ENCODE results near the gene CALCOCO1.
A peak's percentile ranks its signal among the peaks of the same experiment; 100 is the strongest.
"Not testable (repeated sequence)": the region's sequence is repeated elsewhere in the genome, so short reads cannot be mapped to it uniquely, and the experiment has no call there.

The CALCOCO1 gene

DNA sequence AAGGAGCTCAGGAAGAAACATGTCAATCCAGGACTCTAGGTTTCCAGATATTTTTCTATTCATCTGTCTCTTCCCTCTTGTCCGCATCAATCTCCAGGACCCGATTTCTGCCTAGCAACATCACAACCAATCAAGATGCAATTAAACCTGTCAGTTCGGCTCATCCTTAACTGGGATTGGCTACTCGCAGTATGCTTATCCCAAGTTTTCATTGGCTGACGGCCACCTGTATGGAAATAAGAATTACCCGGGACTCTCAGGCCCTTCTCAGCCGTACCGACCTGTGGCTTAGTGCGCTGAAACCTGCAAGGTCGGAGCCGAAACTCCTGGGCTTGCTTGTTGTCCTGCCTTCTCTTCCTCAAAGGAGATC, 31.0 kb downstream of the CALCOCO1 start:
- DNase-seq: no peak

DNA sequence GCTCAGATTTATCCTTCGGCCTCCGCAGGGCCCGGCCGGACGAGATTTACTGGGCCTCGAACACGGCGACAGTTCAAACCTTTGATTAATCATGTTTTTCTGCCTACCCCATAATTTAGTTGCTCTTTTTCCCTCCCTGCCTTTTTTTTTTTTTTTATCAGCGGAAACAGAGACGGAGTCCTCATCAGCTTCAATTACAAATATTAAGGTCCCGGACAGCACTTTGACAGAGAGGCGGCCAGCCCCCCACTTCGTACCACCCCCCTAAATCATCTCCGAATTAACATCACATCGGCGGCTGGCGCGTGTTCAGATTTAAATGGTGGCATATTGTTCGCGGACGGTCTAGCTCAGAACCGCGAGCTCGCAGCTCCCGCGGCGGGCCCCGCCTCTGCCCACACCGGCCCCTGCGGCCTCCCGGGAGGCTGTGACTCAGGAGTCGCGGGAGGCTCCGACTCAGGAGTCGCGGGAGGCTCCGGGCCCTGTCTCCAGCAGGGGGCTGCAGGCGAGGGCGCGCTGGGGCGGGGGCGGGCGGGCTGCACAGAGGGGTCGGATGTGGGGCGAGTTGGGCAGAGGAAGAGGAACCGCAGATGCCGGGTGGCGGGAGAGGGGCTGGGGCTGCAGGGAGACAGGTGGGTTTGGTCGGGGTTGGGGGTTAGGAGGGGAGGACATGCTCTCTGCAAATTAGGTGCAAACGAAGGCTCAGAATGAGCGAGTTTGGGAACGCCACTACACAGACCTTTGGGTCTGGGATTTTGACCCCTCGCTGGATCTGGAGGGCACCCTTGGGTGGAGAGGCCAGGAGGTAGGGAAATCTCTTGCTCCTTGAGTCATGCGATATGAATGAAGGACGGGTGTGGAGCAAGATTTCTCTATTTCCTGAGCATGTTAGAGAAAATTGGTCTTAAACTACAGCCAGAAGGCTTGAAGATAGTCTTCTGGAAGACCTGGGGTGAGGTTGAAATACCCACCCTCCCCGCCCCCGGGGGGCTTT, 31.8 kb downstream of the CALCOCO1 start:
- DNase-seq: peak; percentile 49

DNA sequence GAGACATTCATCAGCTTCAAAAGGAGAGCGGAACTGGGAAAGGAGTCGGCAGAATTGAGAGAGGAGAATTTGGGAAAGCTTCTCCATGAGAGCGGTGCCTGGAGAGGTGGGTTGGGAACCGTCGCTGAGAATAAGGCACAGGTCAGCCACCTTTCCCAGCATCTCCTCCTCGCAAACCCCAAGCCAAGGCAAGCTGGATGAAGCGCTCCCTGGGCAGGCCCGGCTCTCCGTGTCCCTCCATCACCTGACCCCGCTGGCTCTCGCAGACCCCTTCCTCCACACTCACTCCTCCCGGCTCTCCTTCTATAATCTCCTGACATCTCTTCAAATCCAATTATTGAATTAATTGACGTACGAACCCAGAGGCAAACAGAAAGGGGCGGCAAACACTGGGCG, 32.5 kb downstream of the CALCOCO1 start:
- DNase-seq: no peak

DNA sequence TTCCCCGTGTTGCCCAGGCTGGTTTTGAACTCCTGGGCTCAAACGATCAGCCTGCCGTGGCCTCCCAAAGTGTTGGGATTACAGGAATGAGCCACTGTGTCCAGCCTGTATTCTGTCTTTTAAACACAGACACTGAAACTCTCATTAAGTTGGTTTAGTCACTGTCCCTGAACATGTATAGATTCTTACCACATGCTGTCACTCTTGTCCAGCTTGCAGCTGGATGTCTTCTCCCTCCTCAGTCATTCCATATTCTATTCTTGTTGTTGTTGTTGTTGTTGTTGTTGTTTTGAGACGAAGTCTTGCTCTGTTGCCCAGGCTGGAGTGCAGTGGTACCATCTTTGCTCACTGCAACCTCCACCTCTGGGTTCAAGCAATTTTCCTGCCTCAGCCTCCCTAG, 39.1 kb downstream of the CALCOCO1 start:
- no peak for DNase-seq

DNA sequence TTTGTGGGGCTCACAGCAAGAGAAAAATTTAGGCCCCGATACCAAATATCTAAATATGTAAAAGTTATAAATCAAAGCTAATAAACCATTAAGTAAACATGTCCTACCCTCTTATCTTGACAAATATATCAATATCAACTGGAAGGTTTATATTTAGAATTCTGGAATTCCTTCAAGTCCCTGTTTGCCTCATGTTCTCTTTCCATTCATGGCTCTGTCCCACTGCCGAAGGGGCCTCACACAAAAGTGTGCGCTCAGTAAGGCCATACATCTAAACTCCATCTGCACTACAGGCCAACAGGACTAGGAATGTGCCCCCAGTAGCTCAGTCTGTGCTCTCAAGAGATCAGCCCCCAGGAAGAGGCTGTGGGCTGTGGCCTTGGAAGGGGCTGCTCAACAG, 40.8 kb downstream of the CALCOCO1 start:
- DNase-seq: no peak

DNA sequence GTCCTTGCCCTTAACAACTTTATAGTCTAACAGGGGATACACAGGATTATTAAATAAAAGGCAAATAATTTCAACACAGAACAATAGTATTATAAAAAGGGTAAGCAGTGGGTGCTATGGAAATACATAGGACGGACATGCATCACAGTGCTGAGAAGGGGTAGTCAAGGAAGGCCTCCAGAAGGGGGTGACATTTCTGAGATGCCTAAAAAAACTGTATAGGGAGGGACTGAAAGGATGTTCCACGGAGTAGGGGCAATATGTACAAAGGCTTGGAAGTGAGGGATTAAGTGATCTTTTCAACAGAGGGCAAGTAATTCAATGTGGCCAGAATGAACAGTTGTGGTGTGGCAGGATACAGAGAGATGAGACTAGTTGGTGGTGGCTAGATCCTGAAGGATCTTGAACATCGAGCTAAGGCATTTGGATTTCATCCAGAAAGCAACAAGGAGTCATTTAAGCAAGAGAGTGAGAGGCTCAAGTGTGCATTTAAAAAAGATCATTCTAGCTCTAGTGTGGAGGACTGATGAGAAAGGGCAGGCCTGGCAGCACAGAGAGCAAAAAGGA, 42.5 kb downstream of the CALCOCO1 start:
- no peak for DNase-seq

DNA sequence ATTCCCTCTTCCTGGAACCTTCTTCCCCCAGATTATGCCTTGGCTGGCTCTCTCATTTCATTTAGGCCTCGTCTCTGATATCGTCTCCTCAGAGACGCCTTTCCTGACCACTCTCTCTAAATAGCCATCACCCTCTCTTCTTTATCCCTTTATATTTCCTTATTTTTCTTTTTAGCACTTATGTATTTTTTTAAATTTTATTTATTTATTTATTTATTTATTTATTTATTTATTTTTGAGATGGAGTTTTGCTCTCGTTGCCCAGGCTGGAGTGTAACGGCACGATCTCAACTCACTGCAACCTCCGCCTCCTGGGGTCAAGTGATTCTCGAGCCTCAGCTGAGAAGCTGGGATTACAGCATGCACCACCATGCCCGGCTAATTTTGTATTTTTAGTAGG, 43.3 kb downstream of the CALCOCO1 start:
- no peak for DNase-seq

DNA sequence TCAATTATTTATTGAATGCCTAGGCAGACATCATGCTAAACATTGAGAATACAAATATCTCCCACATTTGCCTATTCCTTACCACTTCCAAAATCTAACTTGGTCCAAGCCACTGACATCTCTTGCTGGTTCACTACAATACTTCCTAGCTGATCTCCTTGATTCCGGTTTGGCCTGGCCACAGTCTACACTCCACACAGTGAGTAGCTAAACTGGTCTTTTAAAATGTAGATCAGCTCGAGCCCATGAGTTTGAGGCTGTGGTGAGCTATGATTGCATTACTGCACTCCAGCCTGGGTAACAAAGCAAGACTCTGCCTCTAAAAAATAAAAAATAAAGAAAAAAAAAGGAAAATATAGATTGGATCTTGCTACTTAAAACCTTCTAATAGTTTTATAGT, 43.8 kb downstream of the CALCOCO1 start:
- DNase-seq: no peak

DNA sequence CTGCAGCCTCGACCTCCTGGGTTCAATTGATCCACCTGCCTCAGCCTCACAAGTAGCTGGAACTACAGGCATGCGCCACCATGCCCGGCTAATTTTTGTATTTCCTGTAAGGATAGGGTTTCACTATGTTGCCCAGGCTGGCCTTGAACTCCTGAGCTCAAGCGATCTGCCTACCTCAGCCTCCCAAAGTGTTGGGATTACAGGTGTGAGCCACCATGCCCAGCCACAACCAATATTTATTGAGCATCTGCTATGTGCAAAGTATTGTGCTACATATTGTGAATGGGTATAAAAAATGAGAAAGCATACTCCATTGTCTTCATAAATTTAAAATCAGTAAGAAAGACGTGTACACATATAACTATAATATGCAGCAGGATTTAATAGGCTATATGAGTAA, 47.2 kb downstream of the CALCOCO1 start:
- not testable (repeated sequence) for DNase-seq

DNA sequence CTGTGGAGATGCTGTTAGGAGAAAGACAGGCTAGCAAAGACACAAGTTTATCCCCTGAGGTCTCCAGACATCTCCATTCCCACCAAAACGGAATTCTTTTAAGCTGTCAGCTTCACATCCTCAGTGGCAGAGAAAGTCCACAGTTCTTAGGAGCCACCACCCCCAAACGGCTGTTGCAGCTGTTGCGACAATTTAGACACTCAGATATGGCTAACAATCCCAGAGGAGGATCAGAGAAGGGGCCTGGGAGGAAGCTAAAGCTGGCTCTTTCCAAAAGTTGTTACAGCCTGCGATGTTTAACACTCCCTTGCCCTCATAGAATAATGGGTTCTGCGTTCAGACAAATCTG, 49.5 kb downstream of the CALCOCO1 start:
- no peak for DNase-seq

DNA sequence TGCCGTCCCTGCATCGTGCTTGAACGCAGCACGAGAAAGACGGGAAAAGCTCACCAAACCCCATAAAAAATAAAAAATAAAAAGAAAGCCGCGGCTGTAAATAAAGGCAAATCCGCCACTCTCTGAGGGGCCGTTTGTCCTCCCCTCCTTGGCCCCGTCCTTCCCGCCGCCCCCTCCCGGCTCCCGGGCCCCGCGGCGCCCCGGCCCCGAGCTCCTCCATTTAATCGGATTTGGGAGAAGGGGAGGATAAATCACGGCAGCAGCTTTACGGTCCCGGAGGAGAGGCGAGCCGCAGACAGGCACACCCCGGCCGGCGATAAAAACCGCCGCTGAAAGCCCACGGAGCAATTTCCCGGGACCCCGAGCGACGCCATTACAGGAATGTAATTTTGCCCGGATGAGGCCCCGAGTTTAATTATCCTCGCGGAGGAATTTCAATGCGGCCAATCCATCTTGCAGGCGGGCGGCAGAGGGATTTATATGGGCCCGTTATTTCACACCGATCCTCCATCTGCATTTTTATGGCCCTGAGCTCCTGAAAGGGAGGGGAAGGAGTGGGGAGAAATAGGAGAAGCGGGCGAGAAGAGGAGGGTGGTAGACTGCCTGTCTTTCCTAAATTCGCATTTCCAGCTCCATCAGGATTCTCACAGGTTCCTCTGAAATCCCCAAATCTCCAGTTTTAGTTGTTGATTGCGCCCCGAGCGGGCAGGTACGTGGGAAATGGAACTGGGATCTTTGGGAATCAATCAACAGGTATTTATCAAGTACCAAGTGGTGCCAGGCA, 50.0 kb downstream of the CALCOCO1 start:
- DNase-seq: no peak

DNA sequence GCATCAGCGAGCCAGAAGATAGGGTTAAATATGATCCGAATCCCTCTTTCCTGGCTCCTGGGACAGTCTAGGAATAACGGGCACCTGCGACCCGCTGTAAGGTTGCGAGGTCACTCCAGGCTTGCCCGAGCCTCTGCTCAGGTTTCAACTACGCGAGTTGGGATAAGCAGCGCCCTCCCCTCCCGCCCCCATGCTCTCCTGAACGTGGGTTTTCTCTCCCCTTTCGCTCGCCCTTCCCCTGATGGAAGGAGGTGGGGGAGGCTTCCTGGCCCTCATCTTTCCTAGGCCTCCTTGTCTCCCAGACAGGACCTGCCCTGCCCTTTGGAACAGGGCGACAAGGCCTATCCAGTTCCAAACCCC, 50.6 kb downstream of the CALCOCO1 start:
- DNase-seq: peak; percentile 21

DNA sequence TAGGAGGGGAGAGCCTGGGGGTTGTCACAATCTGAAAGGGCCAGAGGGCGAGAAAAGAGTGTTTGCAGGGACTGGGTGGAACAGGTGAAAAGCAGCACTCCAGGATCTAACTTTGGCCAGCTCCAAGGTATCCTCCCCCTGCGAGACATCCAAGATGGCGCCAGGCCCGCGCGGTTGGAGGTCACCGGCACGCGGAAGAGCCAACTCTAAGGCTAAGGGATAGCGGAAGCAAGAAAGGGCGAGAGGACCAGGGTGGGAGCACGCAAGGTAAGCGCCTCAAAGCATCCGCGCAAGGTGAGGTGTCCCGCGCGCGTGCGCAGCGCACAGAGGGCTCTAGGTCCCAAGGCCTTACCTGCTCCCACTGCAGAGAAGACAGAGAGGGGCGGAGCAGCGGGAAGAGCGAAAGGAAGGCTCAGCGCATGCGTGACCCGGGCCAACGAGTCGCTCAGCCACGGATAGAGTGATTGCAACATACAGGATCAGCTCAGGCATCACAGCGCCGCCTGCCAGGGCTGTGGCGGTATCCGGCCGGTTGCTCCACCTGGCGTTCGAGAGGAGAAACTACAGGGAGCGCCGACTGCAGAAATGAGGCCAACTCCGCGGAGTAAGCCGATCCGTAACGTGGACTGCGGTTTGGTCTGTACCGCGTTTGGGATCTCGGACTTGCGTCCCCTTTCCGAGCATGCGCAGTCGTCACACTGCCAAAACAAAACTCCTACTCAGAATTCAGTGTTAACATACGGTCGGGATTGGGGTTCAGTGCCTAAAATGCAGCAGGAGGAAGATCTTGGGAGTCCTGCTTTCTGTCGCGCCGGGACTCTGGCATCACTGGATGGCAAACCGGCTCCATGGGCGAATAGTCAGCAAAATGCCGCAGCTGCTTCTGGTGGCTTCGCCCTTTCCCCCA, 51.3 kb downstream of the CALCOCO1 start, which contains the start of gene ATP5MC2:
TSS of gene ATP5MC2 (minus strand) at position 383 of the 907 bp plus-strand sequence. CDS start 3,469 bp downstream, outside the sequence.
- DNase-seq: peak; percentile 98

DNA sequence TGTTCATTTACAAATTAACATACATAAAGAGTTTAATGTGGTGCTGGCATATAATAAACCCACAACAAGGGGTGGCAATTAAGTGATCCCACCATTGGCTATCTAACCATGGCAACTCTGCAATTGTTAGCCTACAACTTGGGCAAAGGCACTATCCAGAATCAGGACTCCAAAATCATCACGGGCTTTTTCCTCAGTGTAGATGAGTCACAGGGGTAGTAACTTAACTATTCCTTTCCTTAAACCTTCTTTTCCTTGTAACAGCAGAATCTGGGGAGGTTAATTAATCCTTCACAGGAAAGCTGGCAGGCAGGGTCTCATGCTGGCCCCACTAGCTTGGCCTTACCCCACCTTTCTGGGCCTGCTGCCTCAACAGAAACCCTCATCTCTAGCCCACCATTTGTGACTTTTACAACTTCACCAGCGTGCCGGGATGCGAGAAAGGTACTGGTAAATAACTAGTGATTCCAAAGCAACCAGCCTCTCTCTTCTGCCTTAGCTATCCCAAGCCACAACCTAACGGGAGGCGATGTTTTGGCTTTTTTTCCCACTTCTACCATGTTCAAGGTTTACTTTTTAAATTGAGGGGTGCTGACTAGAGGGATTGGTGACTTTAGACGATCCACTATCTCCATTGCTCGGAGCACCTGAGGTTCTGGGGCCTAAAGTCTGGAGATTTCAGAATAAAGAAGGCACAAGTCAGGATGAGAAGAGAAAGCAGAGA, 52.1 kb downstream of the CALCOCO1 start:
- DNase-seq: no peak

DNA sequence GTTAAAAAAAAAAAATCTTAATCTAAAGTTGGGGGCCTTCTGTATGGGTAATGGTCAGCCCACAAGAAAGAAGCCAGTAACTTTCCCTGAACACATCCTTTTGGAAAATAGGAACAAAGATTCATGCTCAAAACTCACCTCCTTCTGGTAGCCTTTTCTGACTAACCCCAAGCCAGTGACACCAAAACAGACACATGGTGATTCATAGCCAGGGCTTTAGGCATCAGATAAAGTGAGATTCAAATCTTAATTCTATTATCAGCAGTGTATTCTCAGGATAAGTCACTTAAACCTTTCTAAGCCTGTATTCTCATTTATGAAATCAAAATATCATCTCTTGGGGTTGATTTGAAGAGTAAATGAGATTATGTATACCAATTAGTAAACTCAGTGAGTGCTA, 56.3 kb downstream of the CALCOCO1 start:
- DNase-seq: no peak

DNA sequence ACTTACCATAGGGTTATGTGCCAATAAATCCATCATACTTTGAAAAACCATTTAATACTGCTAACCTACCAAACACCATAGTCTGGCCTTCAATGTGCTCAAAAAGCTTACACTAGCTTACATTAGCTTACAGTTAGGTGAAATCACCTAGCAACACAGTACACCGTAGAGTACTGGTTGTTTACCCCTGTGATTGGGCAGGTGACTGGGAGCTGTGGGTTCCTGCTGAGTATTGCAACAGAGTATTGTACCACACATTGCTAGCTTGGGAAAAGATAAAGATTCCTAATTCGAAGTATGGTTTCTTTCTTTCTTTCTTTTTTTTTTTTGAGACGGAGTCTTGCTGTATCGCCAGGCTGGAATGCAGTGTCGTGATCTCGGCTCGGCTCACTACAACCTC, 56.9 kb downstream of the CALCOCO1 start:
- no peak for DNase-seq

DNA sequence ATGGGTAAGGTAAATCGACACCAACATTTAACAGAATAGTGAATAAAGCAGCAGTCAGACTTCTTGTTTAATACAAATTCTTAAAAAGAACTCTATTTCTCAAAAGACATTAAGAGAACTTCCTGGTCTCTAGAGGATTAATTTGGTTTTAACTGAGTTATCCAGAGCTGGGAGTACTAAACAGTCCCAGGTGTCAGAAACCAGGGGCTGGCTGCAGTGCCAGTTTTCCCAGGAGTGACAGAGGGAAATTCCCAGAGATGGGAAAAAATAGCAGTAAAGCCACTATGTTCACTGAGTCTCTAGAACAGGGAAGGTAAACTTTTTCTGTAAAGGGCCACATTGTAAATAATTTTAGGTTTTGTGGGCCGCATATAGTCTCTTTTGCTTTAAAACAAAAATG, 60.2 kb downstream of the CALCOCO1 start:
- no peak for DNase-seq

DNA sequence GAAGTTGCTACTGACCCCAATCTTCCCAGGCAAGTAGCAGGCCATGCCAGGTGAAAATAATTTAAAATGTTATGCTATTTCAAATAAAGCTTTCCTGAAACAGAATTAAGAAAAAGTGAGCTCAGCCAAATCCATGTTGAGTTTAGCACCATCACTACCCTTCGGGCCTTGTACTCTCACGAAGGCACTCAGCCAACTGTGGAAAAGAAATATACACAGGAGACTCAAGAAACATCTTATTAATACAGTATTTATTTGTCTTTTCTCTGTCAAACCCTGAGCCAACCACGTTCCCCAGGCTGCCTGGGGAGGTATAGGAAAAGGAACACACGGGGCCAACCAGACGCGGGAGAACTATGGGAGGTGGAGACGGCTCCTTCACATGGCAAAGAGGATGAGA, 62.3 kb downstream of the CALCOCO1 start:
- DNase-seq: no peak

DNA sequence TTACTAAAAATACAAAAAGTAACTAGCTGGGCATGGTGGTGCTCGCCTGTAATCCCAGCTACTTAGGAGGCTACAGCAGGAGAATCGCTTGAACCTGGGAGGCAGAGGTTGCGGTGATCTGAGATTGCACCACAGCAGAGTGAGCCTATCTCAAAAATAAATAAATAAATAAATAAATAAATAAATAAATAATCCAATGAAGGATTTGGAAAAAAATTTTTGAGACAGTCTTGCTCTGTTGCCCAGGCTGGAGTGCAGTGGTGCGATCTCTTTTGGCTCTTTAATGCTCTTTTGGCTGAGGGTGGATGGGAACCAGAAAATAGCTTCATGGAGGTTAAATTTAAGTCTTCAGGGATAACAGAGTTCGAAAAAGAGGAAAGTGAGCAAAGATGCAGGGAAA, 63.1 kb downstream of the CALCOCO1 start:
- DNase-seq: no peak

DNA sequence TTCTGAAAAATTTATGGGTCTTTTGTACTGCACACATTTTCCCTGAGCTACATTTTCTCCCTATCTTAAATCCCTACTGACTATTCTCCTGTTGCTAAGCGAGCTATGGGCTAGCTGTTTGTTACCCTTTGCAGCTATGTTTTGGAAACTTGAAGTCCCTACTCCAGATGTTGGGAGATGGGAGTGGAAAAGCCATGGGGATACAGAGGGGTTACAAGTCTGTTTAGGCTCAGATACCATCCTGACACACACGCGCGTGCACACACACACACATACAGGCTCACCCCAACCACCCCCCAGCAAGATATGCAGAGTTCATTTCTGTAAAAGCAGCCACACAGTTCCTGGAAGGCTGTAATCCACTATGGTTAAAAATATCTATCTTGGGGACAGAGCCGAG, 67.2 kb downstream of the CALCOCO1 start:
- DNase-seq: no peak

DNA sequence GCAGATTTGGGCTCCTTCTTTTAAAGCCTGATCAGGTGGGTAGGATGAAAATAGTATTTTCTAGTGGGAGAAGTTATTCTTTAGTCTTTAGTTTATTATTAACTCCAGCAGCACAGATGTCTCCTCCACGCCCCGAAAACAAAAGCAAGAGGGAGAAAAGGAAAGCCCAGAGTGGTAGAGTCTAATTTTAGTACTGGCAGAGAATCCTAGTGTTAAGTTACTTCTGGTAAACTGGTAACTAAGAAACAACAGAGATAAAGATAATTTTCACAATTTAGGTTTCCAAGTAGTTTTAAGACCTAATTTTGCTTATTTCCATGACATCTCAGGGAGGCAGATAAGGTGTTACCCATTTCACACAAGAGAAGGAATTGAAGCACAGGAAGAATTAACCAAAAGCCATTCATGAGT, 67.7 kb downstream of the CALCOCO1 start:
- DNase-seq: no peak

DNA sequence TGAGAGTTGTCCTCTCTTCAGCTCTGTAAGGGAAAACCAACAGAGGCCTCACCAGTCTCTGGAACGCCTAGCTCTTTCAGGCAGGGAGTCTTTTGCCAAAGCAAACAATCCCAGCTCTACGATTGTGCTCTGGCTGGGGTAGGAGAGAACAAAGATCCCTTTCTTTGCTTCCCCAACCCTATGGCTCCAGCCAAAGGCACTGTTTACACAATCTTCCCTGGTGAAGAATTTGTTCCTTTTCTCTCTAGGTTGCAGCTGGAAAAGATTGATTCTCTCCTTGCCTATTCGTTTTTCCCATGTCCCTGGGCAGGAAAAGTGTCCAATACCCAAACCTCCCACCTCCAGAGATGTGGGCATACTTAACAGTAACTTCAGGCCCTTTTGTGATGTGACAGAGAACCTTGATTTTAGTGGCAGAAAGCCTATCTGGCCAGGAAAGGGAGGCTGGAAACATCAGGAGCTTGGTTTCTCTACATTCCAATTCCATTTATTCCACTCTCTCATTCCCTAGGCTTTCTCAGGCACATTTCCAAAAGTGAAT, 68.2 kb downstream of the CALCOCO1 start:
- no peak for DNase-seq

Data from activated naive CD4-positive, alpha-beta T cell treated with Interleukin-2 at 50 U/mL for 16 hours (primary cell).